GM10248 (cell line): ENCODE results near the gene F2RL1.
"Not testable (repeated sequence)": the region's sequence is repeated elsewhere in the genome, so short reads cannot be mapped to it uniquely, and the experiment has no call there.

ENCODE experiments used
- CTCF ChIA-PET: fragments of 300-600 bp; sonication (Branson Sonifier 250); formaldehyde crosslinking; extraction: SDS; loops from one replicate; lab custom pipeline; 2021; ENCODE audit warnings: antibody characterized with exemption; lab: Yijun Ruan, JAX
- POLR2A ChIA-PET: fragments of 350-650 bp; sonication (Branson Sonifier 250); formaldehyde crosslinking; extraction: SDS; loops from one replicate; lab custom pipeline; 2020; ENCODE audit warnings: antibody characterized with exemption; lab: Yijun Ruan, JAX
- DNase-seq: peaks from one replicate; pipeline ENCODE4 v3.0.0; 2012; ENCODE audit errors: extremely low spot score
- CTCF ChIP-seq: IDR thresholded peaks from 2 replicates; pipeline ENCODE4 v1.5.1; 2012; ENCODE audit warnings: mild to moderate bottlenecking, low read depth; ENCODE audit errors: extremely low read depth, missing control alignments, control extremely low read depth

Gene F2RL1

GRCh38 chr5:76782444-76782843, 36.4 kb upstream of the F2RL1 start:
- POLR2A ChIA-PET = no interaction called here
- no peak for DNase-seq
- TF ChIP-seq CTCF = no peak
- CTCF ChIA-PET = interaction anchor here (1.0 to 2.9 kb wide), 4 partner anchors 8 to 185 kb away, joined by 3 to 15 read pairs (median 4); no protein-coding TSS in a partner anchor

GRCh38 chr5:76787237-76787636, 31.6 kb upstream of the F2RL1 start:
- no peak for TF ChIP-seq CTCF
- DNase-seq = no peak
- ChIA-PET POLR2A (no interaction called here), CTCF (interaction anchor here (1.3 kb wide), 1 partner anchor 12 kb away, joined by 4 read pairs; no protein-coding TSS in a partner anchor)

- DNase-seq = no peak
- TF ChIP-seq CTCF = no peak
- ChIA-PET CTCF (interaction anchor here (0.9 to 3.0 kb wide), 2 partner anchors 14 kb away, joined by 4 to 16 read pairs; no protein-coding TSS in a partner anchor), POLR2A (no interaction called here)
Measured at GRCh38 chr5:76788362-76788761, 30.5 kb upstream of the F2RL1 start.

- DNase-seq, POLR2A ChIA-PET: not testable (repeated sequence)
- CTCF ChIA-PET = interaction anchor here (3.0 kb wide), 1 partner anchor 15 kb away, joined by 16 read pairs; no protein-coding TSS in a partner anchor
Measured at GRCh38 chr5:76789275-76789674, 29.6 kb upstream of the F2RL1 start.

DNA sequence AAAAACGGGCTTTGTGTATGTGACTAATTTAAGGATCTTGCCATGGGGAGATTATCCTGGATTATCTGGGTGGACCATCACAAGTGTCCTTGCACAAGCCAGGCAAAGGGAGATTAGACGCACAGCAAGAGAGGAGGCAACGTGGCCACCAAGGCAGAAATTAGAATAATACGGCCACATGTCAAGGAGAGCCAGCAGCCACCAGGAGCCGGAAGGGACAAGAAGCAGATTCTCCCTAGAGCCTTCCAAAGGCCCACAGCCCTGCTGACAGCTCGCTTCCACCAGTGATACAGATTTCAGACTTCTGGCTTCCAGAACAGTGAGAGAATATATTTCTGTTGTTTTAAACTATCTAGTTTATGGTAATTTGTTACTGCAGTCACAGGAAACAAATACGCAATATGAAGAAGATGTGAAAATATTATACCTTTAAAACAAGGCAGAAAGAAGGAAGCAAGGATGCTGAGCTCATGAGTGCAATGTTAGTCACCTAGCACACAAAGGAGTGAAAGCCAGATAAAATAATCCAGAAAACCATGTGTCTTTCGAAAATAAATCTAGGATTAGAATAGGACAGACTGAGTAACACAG, 28.7 kb upstream of the F2RL1 start:
- ChIA-PET CTCF (interaction anchor here (3.0 kb wide), 1 partner anchor 16 kb away, joined by 16 read pairs; no protein-coding TSS in a partner anchor), POLR2A (no interaction called here)
- TF ChIP-seq CTCF = no peak
- DNase-seq = no peak

- TF ChIP-seq CTCF = no peak
- no peak for DNase-seq
- CTCF ChIA-PET = interaction anchor here (3.0 kb wide), 1 partner anchor 17 kb away, joined by 16 read pairs; no protein-coding TSS in a partner anchor
- POLR2A ChIA-PET = no interaction called here
Measured at GRCh38 chr5:76790632-76791290, 28.1 kb upstream of the F2RL1 start.

- CTCF ChIA-PET = interaction anchor here (3.0 kb wide), 1 partner anchor 17 kb away, joined by 16 read pairs; no protein-coding TSS in a partner anchor
- no peak for TF ChIP-seq CTCF
- POLR2A ChIA-PET = no interaction called here
- no peak for DNase-seq
Measured at GRCh38 chr5:76791461-76791860, 27.4 kb upstream of the F2RL1 start.
